SH-SY5Y (cell line): ENCODE data around the gene RYR3.

Experiments
- GATA2 ChIP-seq: IDR thresholded peaks from 2 replicates; pipeline ENCODE4 v1.6.1; 2011; ENCODE audit warnings: mild to moderate bottlenecking, low read depth, low read length
- GATA3 ChIP-seq: IDR thresholded peaks from 2 replicates; pipeline ENCODE4 v1.6.1; 2011; ENCODE audit warnings: low read depth, mild to moderate bottlenecking, low read length, moderate library complexity

GRCh38 chr15:33516563-33516962, 205.8 kb downstream of the RYR3 start:
- TF ChIP-seq GATA2 (no peak), GATA3 (no peak)
